ENCODE results near the gene TENM4. TPM values are rescaled to one million over a fixed set of nuclear protein-coding genes. Genes with fewer than 3 reads are reported as not detected.
A peak's percentile ranks its signal among the peaks of the same experiment; 100 is the strongest.

The TENM4 gene
- polyA plus RNA-seq, 1 of the 3 experiments (the other 2 are of a cell fraction): 16.7 TPM

DNA sequence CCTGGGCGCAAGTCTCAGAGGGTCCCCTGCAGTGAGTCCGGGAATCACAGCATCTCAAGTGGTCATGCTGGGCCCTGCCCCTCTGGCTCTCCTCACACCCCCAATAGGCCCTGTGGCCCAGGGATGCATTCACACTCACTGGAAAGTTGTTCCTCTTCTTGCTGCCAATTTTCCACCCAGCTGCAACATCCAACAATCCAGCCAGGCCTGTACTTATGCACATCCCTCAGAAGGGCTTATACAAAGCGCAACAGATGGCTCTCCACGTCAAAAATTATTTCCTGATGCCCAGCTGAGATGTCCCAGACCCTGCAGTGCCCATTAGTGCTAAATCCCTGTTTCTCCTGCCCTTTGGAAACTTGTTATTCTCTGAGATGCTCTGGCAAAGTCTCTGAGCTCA lies 458.4 kb downstream of the TENM4 start (continued):
- TF ChIP-seq, protein P1, sequence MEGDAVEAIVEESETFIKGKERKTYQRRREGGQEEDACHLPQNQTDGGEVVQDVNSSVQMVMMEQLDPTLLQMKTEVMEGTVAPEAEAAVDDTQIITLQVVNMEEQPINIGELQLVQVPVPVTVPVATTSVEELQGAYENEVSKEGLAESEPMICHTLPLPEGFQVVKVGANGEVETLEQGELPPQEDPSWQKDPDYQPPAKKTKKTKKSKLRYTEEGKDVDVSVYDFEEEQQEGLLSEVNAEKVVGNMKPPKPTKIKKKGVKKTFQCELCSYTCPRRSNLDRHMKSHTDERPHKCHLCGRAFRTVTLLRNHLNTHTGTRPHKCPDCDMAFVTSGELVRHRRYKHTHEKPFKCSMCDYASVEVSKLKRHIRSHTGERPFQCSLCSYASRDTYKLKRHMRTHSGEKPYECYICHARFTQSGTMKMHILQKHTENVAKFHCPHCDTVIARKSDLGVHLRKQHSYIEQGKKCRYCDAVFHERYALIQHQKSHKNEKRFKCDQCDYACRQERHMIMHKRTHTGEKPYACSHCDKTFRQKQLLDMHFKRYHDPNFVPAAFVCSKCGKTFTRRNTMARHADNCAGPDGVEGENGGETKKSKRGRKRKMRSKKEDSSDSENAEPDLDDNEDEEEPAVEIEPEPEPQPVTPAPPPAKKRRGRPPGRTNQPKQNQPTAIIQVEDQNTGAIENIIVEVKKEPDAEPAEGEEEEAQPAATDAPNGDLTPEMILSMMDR (IDR thresholded peaks at IDR 0.05): no peak
- TF ChIP-seq NFIC (IDR thresholded peaks at IDR 0.05; ENCODE audit: borderline replicate concordance) (peak; percentile 85), POLR2AphosphoS5 (IDR thresholded peaks at IDR 0.05; ENCODE audit: low read depth, low read length) (peak; percentile 95), JUND (IDR thresholded peaks at IDR 0.05) (peak; percentile 62), RXRA (IDR thresholded peaks at IDR 0.05; ENCODE audit: borderline replicate concordance, low read depth) (peak; percentile 41; the same call in 1 of the 2 replicates), FOXJ3 (CRISPR knock-in tag; IDR thresholded peaks at IDR 0.05) (peak; percentile 93), SMC3 (IDR thresholded peaks at IDR 0.05; ENCODE audit: low read depth, low read length) (peak; percentile 31; the same call in 1 of the 2 replicates), ELF1 (IDR thresholded peaks at IDR 0.05) (0 out of 2 replicates have a peak, but pooled peaks have one; percentile 31), TAF1 (IDR thresholded peaks at IDR 0.05; ENCODE audit: borderline replicate concordance, low read depth, low read length) (no peak), SIN3A (IDR thresholded peaks at IDR 0.05; ENCODE audit: borderline replicate concordance, low read depth, low read length) (peak; percentile 86)

DNA sequence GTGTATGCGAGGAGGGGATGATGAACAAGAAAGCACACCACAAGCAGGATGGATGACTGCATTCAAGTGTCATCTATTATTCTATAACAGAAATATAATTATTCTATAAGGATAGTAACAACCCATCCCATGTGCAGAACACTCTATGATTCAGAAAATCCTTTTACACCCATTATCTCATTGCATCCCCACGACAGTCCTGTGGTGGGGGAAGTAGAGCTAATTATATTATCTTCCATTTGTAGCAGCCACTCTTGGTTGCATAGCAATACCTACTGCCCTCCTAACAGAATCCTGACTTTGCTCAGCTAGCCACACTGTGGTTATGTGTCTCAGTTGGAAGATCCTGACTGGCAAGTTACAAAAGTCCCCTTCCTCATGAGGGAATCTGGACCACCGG lies 459.7 kb downstream of the TENM4 start:
- Histone ChIP-seq H3K4me3 (ENCODE audit: low read depth in 2 of 2, low read length in 1 of 2) (no peak overlapping the region), H3K4me1 (ENCODE audit: control insufficient read depth in 1 of 2, insufficient read depth in 2 of 2, low read depth in 1 of 2, low read length in 1 of 2) (peaks cover 13 to 65% of the 10 kb centered on the region in 2 experiments; a peak in 3 of 4 replicates), H3K79me2 (ENCODE audit: insufficient read depth) (no peaks in the 10 kb centered on the region), H3K36me3 (replicated peaks in 1 of 2; ENCODE audit: control insufficient read depth in 1 of 2, insufficient read depth in 2 of 2, low read length in 1 of 2) (no peaks in the 10 kb centered on the region), H3K9ac (no peak overlapping the region), H3K9me3 (no peaks in the 10 kb centered on the region), H3K4me2 (peak overlapping the region; percentile 30; the same call in 1 of the 2 replicates), H3F3A (replicated peaks; ENCODE audit: insufficient read depth) (no peaks in the 10 kb centered on the region), H2AFZ (ENCODE audit: low read depth) (no peak overlapping the region), H4K20me1 (ENCODE audit: insufficient read depth) (no peaks in the 10 kb centered on the region), H3K27me3 (ENCODE audit: insufficient read depth) (no peaks in the 10 kb centered on the region), H3K9me2 (no peaks in the 10 kb centered on the region), H3K27ac (ENCODE audit: low read depth in 2 of 2, low read length in 1 of 2) (peak overlapping the region; percentile 68 to 100; a peak in 3 of 4 replicates)
- ChIA-PET CTCF (interaction anchor here (0.8 to 5.0 kb wide), 9 partner anchors 13 to 335 kb away, joined by 3 to 30 read pairs (median 7); no protein-coding TSS in a partner anchor), POLR2A (interaction anchor here (0.9 to 2.4 kb wide), 6 partner anchors 11 to 86 kb away, joined by 3 to 15 read pairs (median 4); no protein-coding TSS in a partner anchor)
- 23% methylated on average over 3 of the region's 3 CpGs for WGBS (ENCODE audit: low lambda C conversion rate)
- DNase-seq: peak; percentile 49
- no peak for TF ChIP-seq FOXM1 (IDR thresholded peaks at IDR 0.05; ENCODE audit: low read depth)
- no peak for TF ChIP-seq TEAD4 (IDR thresholded peaks at IDR 0.05; ENCODE audit: borderline replicate concordance, insufficient read depth)
- TF ChIP-seq YY1 (IDR thresholded peaks at IDR 0.05; ENCODE audit: low read depth): no peak
- TF ChIP-seq, protein P2, sequence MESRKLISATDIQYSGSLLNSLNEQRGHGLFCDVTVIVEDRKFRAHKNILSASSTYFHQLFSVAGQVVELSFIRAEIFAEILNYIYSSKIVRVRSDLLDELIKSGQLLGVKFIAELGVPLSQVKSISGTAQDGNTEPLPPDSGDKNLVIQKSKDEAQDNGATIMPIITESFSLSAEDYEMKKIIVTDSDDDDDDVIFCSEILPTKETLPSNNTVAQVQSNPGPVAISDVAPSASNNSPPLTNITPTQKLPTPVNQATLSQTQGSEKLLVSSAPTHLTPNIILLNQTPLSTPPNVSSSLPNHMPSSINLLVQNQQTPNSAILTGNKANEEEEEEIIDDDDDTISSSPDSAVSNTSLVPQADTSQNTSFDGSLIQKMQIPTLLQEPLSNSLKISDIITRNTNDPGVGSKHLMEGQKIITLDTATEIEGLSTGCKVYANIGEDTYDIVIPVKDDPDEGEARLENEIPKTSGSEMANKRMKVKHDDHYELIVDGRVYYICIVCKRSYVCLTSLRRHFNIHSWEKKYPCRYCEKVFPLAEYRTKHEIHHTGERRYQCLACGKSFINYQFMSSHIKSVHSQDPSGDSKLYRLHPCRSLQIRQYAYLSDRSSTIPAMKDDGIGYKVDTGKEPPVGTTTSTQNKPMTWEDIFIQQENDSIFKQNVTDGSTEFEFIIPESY (IDR thresholded peaks at IDR 0.05; ENCODE audit: borderline replicate concordance, low read depth): no peak
- TF ChIP-seq RAD21 (IDR thresholded peaks at IDR 0.05; ENCODE audit: low read length): peak; percentile 20; the same call in 1 of the 2 replicates
- TF ChIP-seq, protein P3, sequence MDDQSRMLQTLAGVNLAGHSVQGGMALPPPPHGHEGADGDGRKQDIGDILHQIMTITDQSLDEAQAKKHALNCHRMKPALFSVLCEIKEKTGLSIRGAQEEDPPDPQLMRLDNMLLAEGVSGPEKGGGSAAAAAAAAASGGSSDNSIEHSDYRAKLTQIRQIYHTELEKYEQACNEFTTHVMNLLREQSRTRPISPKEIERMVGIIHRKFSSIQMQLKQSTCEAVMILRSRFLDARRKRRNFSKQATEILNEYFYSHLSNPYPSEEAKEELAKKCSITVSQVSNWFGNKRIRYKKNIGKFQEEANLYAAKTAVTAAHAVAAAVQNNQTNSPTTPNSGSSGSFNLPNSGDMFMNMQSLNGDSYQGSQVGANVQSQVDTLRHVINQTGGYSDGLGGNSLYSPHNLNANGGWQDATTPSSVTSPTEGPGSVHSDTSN (IDR thresholded peaks at IDR 0.05): no peak
- no peak for TF ChIP-seq MXI1 (IDR thresholded peaks at IDR 0.05; ENCODE audit: low read depth, low read length)
- 0 out of 2 replicates have a peak, but pooled peaks have one; percentile 26 for TF ChIP-seq FOXJ3 (CRISPR knock-in tag; IDR thresholded peaks at IDR 0.05)
- TF ChIP-seq RXRA (IDR thresholded peaks at IDR 0.05; ENCODE audit: borderline replicate concordance, low read depth): no peak
- no peak for TF ChIP-seq FOSL2 (IDR thresholded peaks at IDR 0.05; ENCODE audit: borderline replicate concordance, low read depth)
- TF ChIP-seq, protein P4, sequence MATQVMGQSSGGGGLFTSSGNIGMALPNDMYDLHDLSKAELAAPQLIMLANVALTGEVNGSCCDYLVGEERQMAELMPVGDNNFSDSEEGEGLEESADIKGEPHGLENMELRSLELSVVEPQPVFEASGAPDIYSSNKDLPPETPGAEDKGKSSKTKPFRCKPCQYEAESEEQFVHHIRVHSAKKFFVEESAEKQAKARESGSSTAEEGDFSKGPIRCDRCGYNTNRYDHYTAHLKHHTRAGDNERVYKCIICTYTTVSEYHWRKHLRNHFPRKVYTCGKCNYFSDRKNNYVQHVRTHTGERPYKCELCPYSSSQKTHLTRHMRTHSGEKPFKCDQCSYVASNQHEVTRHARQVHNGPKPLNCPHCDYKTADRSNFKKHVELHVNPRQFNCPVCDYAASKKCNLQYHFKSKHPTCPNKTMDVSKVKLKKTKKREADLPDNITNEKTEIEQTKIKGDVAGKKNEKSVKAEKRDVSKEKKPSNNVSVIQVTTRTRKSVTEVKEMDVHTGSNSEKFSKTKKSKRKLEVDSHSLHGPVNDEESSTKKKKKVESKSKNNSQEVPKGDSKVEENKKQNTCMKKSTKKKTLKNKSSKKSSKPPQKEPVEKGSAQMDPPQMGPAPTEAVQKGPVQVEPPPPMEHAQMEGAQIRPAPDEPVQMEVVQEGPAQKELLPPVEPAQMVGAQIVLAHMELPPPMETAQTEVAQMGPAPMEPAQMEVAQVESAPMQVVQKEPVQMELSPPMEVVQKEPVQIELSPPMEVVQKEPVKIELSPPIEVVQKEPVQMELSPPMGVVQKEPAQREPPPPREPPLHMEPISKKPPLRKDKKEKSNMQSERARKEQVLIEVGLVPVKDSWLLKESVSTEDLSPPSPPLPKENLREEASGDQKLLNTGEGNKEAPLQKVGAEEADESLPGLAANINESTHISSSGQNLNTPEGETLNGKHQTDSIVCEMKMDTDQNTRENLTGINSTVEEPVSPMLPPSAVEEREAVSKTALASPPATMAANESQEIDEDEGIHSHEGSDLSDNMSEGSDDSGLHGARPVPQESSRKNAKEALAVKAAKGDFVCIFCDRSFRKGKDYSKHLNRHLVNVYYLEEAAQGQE (IDR thresholded peaks at IDR 0.05; ENCODE audit: low read depth, low read length): no peak
- TF ChIP-seq, protein P1 (IDR thresholded peaks at IDR 0.05): no peak
- TF ChIP-seq JUND (IDR thresholded peaks at IDR 0.05): no peak

Data from SK-N-SH (cell line).